Measurements from ENCODE around the gene GFPT2.

- no peak for TF ChIP-seq CTCF (IDR thresholded peaks at IDR 0.05)
- TF ChIP-seq POLR2A (IDR thresholded peaks at IDR 0.05) = no peak
These were observed 754 bp downstream of the GFPT2 start for GRCh38 chr5:180352116-180353047.
